Right lung (tissue), 5 donors: Measurements from ENCODE around the gene PGLYRP2. TPM values are rescaled to one million over a fixed set of nuclear protein-coding genes. Genes with fewer than 3 reads are reported as not detected.
"Not testable (repeated sequence)": the region's sequence is repeated elsewhere in the genome, so short reads cannot be mapped to it uniquely, and the experiment has no call there.

Source experiments
- DNase-seq, 2 donors: peaks; one replicate each; pipeline ENCODE4 v3.0.0-alpha.2; 2013
- polyA plus RNA-seq, 5 donors: library from polyadenylated mRNA; unstranded; fragments of 120-200 nt; gene quantifications; one replicate each; pipeline versions ENCODE4 v1.2.1 to v1.2.3, GENCODE V29; 2013; ENCODE audit warnings: inconsistent platforms in 1 of 5, low replicate concordance in 1 of 5; ENCODE audit not compliant: insufficient read length in 5 of 5, insufficient read depth in 1 of 5

Gene PGLYRP2
- polyA plus RNA-seq, 5 donors: 0.10 TPM; not detected in 4

- no peak for DNase-seq
These were observed 9.4 kb upstream of the PGLYRP2 start for GRCh38 chr19:15488489-15489226.

GRCh38 chr19:15487038-15487437 is 7.7 kb upstream of the PGLYRP2 start:
- no peak for DNase-seq

DNA sequence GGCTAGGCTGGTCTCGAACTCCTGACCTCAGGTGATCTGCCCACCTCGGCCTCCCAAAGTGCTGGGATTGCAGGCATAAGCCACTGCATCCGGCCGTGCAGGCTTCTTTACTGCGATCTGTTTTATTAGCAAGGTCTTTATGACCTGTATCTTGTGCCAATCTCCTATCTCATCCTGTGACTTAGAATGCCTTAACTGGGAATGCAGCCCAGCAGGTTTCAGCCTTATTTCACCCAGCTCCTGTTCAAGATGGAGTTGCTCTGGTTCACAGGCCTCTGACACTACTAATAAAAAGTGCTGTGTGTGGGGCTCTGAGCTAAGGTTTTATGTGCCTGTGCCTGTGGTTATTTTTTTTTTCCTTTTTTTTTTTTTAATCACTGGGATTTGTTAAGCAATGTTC is 6.5 kb upstream of the PGLYRP2 start:
- not testable (repeated sequence) for DNase-seq

- not testable (repeated sequence) for DNase-seq
These were observed 1.7 kb upstream of the PGLYRP2 start for GRCh38 chr19:15480996-15481395.

GRCh38 chr19:15476325-15476724 is 3.0 kb downstream of the PGLYRP2 start:
- DNase-seq: no peak

GRCh38 chr19:15475611-15476010 is 3.7 kb downstream of the PGLYRP2 start:
- DNase-seq: no peak

DNA sequence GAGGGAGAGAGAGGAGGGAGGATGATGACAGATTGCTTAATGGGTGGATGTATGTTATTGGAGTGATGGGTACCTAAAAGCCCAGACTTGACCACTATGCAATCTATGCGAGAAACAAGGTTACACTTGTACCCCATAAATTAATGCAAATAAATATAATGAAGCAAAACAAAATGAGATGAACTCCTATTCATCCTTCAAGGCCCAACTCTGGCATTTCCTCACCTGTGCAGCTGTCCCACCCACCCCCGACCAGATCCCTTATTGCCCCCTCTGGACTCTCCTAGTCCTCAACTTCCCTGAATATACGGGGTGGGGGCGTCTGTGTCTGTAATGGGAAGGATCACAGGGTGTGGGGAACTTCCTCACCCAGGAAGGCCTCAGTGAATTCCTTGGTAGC is 4.1 kb downstream of the PGLYRP2 start:
- DNase-seq: no peak

DNA sequence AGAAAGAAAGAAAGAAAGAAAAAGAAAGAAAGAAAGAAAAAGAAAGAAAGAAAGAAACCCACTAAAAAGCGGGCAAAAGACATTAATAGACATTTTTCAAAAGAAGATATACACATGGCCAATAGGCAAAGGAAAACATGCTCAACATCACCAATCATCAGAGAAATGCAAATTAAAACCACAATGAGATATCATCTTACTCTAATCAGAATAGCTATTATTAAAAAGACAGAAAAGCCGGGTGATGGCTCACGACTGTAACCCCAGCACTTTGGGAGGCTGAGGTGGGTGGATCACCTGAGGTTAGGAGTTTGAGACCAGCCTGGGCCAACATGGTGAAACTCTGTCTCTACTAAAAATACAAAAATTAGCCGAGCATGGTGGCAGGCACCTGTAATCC is 5.5 kb downstream of the PGLYRP2 start:
- DNase-seq: not testable (repeated sequence)

DNA sequence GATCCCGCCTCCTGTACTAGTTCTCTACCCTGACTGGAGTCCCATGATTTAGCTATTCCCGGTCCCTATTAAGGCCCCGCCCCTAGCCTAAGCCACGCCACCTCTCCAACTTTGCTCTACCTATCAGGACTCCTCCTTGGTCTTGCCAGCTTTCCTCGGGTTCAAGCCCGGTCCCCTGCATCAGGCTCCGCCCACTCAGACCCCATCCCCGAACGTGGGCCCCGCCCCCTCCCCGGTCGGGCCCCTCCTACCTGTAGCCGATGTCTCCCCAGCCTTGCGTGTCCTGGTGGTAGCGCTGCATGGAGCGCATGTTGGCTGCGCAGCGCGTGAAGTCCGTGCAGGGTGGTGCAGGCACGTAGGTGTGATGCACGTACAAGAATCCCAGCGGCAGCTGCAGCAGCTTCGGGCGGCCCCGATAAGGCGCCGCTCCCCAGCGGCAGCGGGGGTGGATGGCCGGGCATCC is 7.6 kb downstream of the PGLYRP2 start:
- DNase-seq: no peak

GRCh38 chr19:15469513-15470297 is 9.6 kb downstream of the PGLYRP2 start:
- no peak for DNase-seq

DNA sequence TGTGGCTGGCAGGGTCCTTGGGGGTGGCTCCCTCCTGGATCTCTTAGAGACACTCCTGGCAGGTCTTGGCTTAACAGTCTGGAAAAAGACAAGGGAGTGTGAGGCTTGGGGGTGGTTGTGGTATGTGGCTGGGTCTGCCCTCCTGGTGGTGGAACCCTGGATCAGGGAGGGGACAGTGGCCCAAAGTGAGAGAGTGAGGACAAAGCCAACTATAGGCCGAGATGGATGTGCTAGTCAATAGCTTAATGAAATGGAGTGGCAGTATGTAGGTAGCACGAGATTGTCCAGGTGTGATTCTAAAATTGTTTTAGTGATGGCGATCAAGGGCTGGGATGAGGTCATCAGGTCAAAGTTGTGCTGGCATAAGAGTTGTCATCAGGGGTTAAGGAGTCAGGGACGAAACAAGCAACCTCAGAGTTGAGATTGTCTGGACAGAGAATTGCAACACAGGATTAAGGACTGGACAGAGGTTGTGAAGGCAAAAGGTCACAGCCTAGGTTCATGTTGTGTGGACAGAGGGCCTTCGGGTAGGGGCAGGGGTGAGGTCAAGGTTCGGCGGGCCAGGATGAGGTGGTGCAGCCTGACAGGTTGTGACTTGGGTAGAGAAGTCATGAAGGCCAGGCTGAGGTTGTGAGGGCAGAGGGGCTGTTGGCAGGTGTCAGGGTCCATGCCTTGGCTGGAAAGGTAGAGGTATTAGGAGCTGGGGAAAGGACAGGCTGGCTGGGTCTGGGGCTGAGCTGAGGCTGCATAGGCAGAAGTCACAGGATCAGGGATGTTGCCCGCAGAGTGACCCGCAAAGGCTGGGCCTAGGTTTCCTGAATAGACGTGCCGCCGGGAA is 10.4 kb downstream of the PGLYRP2 start:
- DNase-seq: no peak

GRCh38 chr19:15467734-15468214 is 11.5 kb downstream of the PGLYRP2 start:
- DNase-seq: no peak

DNA sequence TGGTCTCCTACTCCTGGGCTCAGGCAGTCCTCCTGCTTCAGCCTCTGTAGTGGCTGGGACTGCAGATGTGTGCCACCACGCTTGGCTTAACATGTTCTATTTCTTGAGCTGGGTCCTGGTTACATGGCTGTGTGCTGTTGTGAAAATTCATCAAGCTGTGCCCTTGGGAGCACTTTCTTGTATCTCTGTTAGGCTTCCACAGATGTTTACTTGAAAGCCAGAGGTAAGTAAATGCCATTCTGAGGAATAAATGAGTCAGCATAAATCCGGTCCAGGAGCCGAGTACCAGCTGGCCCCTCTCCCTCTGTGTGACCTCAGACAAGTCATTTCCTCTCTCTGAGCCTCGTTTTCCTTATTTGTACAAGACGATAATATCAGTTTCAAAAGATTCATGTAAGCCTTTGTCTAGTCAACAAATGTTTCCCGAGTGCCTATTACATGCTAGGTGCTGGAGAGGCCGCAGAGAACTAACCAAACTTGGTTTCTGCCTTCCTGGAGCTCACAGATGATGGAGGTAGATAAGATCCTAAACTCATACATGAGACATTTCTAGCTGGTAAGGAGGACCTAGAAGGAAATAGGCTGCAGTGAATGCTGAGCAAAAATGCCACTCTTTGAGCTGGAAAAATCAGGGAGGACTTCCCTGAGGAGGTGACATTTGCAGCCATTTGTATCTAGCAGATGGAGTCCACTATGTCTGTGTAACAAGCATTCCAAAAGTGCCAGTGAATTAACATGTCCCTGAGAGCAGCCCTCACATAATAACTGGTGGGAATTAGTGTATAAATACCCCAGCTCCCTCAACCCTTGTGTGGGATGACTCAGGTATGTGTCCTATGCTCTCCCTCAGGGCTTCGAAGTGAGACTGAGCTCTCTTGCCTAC is 12.2 kb downstream of the PGLYRP2 start:
- DNase-seq: no peak

- no peak for DNase-seq
These were observed 14.6 kb downstream of the PGLYRP2 start, which contains the start of gene RASAL3 for GRCh38 chr19:15464394-15465385. TSS of gene RASAL3 (minus strand) at chr19:15464544. CDS start at chr19:15464358, 186 bp downstream.

DNA sequence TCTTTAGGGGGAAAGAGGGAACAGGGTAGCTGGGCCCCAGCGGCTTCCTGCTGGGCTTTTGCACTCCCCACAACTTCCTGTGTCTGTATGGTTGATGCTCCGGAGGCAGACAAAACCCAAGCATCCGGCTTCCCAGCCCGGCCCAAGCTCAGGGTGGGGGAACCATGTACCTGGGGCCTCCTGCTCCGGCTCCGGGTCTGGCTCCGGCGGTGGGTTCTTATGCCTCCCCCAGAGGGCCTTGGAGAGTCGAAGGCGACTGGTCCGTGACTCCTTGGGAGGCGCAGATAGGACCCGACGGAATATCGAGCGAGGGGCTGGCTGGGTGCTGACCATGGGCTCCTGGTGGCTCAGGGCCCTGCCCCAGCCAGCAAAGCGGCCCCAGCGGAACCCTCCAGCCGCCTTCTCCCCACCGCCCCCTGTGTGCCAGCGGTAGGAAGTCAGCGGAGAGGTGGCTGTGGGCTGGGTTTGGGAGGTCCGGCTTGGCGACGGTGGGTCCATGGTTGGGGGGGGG is 15.4 kb downstream of the PGLYRP2 start:
- no peak for DNase-seq

DNA sequence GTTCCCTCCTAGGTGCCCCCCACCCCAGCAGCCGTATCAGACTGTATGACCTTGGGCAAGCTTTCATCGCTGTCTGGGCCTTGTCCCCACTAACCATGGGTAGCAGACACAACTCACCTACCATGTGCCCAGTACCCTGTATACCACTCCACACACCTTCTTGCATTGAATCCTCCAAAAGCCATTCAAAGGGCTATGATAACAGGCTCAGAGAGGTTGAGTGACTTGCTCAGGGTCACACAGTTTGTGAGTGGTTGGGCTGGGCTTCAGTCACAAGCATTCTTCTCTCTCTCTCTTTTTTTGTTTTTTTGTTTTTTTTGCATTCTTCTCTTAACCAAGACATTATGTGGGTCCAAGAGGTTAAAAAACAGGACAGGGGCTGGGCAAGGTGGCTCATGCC is 17.6 kb downstream of the PGLYRP2 start:
- DNase-seq: no peak

- DNase-seq: no peak
These were observed 21.4 kb downstream of the PGLYRP2 start for GRCh38 chr19:15457701-15458484.
